H1 (cell line): ENCODE data around the gene UNK. TPM values are rescaled to one million over a fixed set of nuclear protein-coding genes. Genes with fewer than 3 reads are reported as not detected.

Source experiments
- BACH1 ChIP-seq: IDR thresholded peaks from 2 replicates; pipeline ENCODE4 v1.6.1; 2012; ENCODE audit warnings: low read length, improper control_type of control experiment
- BRCA1 ChIP-seq: IDR thresholded peaks from 2 replicates; pipeline ENCODE4 v1.6.1; 2012; ENCODE audit warnings: low read depth, low read length, improper control_type of control experiment
- CEBPB ChIP-seq: IDR thresholded peaks from 2 replicates; pipeline ENCODE4 v1.6.1; 2012; ENCODE audit warnings: low read depth, low read length
- CTBP2 ChIP-seq: IDR thresholded peaks from 2 replicates; pipeline ENCODE4 v1.7.0; 2011; ENCODE audit warnings: borderline replicate concordance, mild to moderate bottlenecking, moderate library complexity, mixed read lengths, low read length; ENCODE audit not compliant: insufficient read depth, insufficient read length
- EP300 ChIP-seq, 2 experiments: IDR thresholded peaks; 1 replicate in 1 of 2; 2 replicates in 1 of 2; pipeline ENCODE4 v1.6.1; 2011 to 2012; ENCODE audit warnings: low read depth in 2 of 2, low read length in 2 of 2, mild to moderate bottlenecking in 2 of 2, borderline replicate concordance in 1 of 2, inconsistent platforms in 1 of 2, moderate library complexity in 1 of 2
- FOSL1 ChIP-seq: IDR thresholded peaks from 2 replicates; pipeline ENCODE4 v1.6.1; 2011; ENCODE audit warnings: mild to moderate bottlenecking, low read depth, low read length, moderate library complexity; ENCODE audit not compliant: insufficient read depth
- KDM4A ChIP-seq: IDR thresholded peaks from one replicate; pipeline ENCODE4 v1.7.1; 2012; ENCODE audit warnings: low read depth, mild to moderate bottlenecking, moderate library complexity, low read length, inconsistent platforms; ENCODE audit not compliant: severe bottlenecking
- PHF8 ChIP-seq: fragments of 200-600 bp; sonication (generic); conservative IDR thresholded peaks from 2 replicates; pipeline ENCODE4 v1.7.1; 2012; ENCODE audit warnings: low read depth, mild to moderate bottlenecking, inconsistent platforms, low read length, moderate library complexity
- RBBP5 ChIP-seq: IDR thresholded peaks from 2 replicates; pipeline ENCODE4 v1.7.1; 2012; ENCODE audit warnings: low read depth, mild to moderate bottlenecking, inconsistent platforms, low read length, moderate library complexity, borderline replicate concordance
- SIN3A ChIP-seq, 2 experiments: IDR thresholded peaks in 1 of 2; conservative IDR thresholded peaks in 1 of 2; 2 replicates each; pipeline ENCODE4 v1.6.1; 2011 to 2012; ENCODE audit warnings: low read length in 2 of 2, improper control_type of control experiment in 1 of 2, low read depth in 1 of 2, mild to moderate bottlenecking in 1 of 2
- TAF7 ChIP-seq: optimal IDR thresholded peaks from 2 replicates; pipeline ENCODE3; 2011; ENCODE audit warnings: low read depth, mild to moderate bottlenecking, inconsistent platforms, low read length, moderate library complexity, borderline replicate concordance
- YY1 ChIP-seq: IDR thresholded peaks from 2 replicates; pipeline ENCODE4 v1.6.1; 2011; ENCODE audit warnings: low read depth, mild to moderate bottlenecking, low read length
- ZNF274 ChIP-seq: IDR thresholded peaks from 2 replicates; pipeline ENCODE4 v1.7.0; 2012; ENCODE audit warnings: low read length, borderline replicate concordance; ENCODE audit errors: extremely low read depth
- polyA plus RNA-seq, 7 experiments: library from polyadenylated mRNA; depleted of rRNA in 3 of 7; stranded (reverse) in 5 of 7; unstranded in 2 of 7; fragments of >200 nt in 5 of 7; fragments of 200-250 nt in 2 of 7; gene quantifications; 1 replicate in 5 of 7; 2 replicates in 1 of 7; 4 replicates in 1 of 7; pipeline versions ENCODE4 v1.2.1 to v1.2.3, GENCODE V29; 2011 to 2013; ENCODE audit warnings: missing spikeins in 2 of 7, mixed read lengths in 2 of 7
- total RNA-seq: library from RNA; stranded (reverse); fragmentation: NEBNext Ultra II Directional; extraction: Animal tissue kit (Norgen Biotek cat#: 25700); gene quantifications from 2 replicates; pipeline ENCODE4 v1.2.1, GENCODE V29; 2021
- TF ChIP-seq, protein P1 (sequence below): IDR thresholded peaks from 2 replicates; pipeline ENCODE4 v1.6.1; 2012; ENCODE audit warnings: inconsistent platforms
- TF ChIP-seq, protein P2 (sequence below), 3 experiments: IDR thresholded peaks; 1 replicate in 2 of 3; 2 replicates in 1 of 3; pipeline versions ENCODE4 v1.5.1 to v1.6.1; 2011; ENCODE audit warnings: low read length in 3 of 3, mild to moderate bottlenecking in 3 of 3, inconsistent platforms in 2 of 3, low read depth in 1 of 3, moderate library complexity in 1 of 3; ENCODE audit not compliant: insufficient read depth in 1 of 3; ENCODE audit errors: control extremely low read depth in 1 of 3

Gene UNK
- total and polyA plus RNA-seq, 2 of the 8 experiments (the other 6 are each of a cell fraction or from before 2014, with no cell fraction given), result 24.2 to 33.3 TPM

DNA sequence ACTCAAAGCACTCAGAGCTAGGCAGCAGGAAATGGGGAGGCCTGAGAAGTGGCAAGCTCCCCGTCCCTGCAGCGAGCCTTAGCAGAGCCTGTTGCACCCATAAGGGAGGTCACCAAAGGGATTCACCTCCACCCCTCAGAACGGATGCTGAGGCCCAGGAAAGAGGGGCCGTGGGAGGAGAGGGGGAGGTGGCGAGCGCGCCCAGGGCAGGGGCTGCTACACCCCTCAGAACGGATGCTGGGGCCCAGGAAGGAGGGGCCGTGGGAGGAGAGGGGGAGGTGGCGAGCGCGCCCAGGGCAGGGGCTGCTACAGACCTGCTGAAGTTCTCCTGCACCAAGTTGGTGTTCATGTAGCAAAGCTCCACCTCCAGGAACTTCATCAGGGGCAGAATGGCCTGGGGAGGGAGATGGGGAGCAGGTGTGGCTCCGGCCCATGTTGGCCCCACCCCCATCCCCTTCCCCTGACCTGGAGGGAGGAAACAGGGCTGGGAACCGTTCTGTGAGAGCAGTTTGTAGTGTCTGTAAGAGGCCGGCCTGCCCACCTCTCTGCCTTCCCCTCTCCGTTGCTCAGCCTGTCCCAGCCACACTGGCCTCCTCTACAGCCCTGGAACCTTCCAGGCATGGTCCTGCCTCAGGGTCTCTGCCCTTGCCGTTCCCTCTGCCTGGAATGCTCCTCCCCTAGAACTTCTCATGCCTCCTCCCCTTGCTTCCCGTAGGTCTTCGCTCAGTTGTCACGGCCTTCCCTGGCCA lies 48.2 kb downstream of the UNK start (continued):
- TF ChIP-seq BRCA1, result no peak
- no peak; a peak in 1 of 4 replicates for TF ChIP-seq SIN3A (conservative IDR thresholded peaks at IDR 0.05 in 1 of 2, IDR thresholded peaks at IDR 0.05 in 1 of 2; ENCODE audit: low read depth in 1 of 2, low read length in 2 of 2)
- no peak for TF ChIP-seq RBBP5
- peak; percentile 46 for TF ChIP-seq KDM4A
- TF ChIP-seq EP300 (IDR thresholded peaks at IDR 0.05; ENCODE audit: borderline replicate concordance in 1 of 2, low read depth in 2 of 2, low read length in 2 of 2), result no peak
- TF ChIP-seq BACH1, result no peak
- no peak for TF ChIP-seq CEBPB
- TF ChIP-seq, protein P1, sequence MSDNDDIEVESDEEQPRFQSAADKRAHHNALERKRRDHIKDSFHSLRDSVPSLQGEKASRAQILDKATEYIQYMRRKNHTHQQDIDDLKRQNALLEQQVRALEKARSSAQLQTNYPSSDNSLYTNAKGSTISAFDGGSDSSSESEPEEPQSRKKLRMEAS, result no peak; the same call in 1 of the 2 replicates
- peak; percentile 0; the same call in 1 of the 2 replicates for TF ChIP-seq PHF8
- no peak for TF ChIP-seq CTBP2
- TF ChIP-seq, protein P2, sequence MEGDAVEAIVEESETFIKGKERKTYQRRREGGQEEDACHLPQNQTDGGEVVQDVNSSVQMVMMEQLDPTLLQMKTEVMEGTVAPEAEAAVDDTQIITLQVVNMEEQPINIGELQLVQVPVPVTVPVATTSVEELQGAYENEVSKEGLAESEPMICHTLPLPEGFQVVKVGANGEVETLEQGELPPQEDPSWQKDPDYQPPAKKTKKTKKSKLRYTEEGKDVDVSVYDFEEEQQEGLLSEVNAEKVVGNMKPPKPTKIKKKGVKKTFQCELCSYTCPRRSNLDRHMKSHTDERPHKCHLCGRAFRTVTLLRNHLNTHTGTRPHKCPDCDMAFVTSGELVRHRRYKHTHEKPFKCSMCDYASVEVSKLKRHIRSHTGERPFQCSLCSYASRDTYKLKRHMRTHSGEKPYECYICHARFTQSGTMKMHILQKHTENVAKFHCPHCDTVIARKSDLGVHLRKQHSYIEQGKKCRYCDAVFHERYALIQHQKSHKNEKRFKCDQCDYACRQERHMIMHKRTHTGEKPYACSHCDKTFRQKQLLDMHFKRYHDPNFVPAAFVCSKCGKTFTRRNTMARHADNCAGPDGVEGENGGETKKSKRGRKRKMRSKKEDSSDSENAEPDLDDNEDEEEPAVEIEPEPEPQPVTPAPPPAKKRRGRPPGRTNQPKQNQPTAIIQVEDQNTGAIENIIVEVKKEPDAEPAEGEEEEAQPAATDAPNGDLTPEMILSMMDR (IDR thresholded peaks at IDR 0.05; ENCODE audit: control extremely low read depth in 1 of 3, insufficient read depth in 1 of 3, low read depth in 1 of 3, low read length in 3 of 3), result no peak
- 0 out of 2 replicates have a peak, but pooled peaks have one; percentile 3 for TF ChIP-seq YY1
- peak; percentile 29 for TF ChIP-seq TAF7
- no peak for TF ChIP-seq FOSL1
- TF ChIP-seq ZNF274, result no peak
- TF ChIP-seq, all 59 proteins: peak for 8
